Measurements from ENCODE around the gene WDR12. TPM values are rescaled to one million over a fixed set of nuclear protein-coding genes. Genes with fewer than 3 reads are reported as not detected.

The WDR12 gene
- total RNA-seq, 4 donors from 2014 or later, result 8.2 to 17.6 (median 12.8) TPM

GRCh38 chr2:202885190-202885589 lies 26.3 kb downstream of the WDR12 start:
- H3K36me3 ChIP-seq, result peaks cover 18 to 64% (median 42%) of the 10 kb centered on the region in 4 donors
- H3K4me3 ChIP-seq, result no peak overlapping the region
- no peaks in the 10 kb centered on the region for H3K9me3 ChIP-seq
- H3K4me1 ChIP-seq, result no peaks in the 10 kb centered on the region
- intact Hi-C loops (cut with DNase I), result no loop called here
- DNase-seq (ENCODE audit: extremely low spot score), result no peak
- no peak for TF ChIP-seq EP300 (IDR thresholded peaks at IDR 0.05)
- TF ChIP-seq, protein P1, sequence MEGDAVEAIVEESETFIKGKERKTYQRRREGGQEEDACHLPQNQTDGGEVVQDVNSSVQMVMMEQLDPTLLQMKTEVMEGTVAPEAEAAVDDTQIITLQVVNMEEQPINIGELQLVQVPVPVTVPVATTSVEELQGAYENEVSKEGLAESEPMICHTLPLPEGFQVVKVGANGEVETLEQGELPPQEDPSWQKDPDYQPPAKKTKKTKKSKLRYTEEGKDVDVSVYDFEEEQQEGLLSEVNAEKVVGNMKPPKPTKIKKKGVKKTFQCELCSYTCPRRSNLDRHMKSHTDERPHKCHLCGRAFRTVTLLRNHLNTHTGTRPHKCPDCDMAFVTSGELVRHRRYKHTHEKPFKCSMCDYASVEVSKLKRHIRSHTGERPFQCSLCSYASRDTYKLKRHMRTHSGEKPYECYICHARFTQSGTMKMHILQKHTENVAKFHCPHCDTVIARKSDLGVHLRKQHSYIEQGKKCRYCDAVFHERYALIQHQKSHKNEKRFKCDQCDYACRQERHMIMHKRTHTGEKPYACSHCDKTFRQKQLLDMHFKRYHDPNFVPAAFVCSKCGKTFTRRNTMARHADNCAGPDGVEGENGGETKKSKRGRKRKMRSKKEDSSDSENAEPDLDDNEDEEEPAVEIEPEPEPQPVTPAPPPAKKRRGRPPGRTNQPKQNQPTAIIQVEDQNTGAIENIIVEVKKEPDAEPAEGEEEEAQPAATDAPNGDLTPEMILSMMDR (IDR thresholded peaks at IDR 0.05), result no peak
- TF ChIP-seq POLR2A (IDR thresholded peaks at IDR 0.05; ENCODE audit: low read depth), result no peak
- TF ChIP-seq POLR2AphosphoS5 (IDR thresholded peaks at IDR 0.05), result no peak
- H3K27me3 ChIP-seq, result no peaks in the 10 kb centered on the region
- 90% methylated on average over 6 of the region's 7 CpGs for WGBS
- no peak overlapping the region for H3K27ac ChIP-seq (replicated peaks in 1 of 4)

- no peak overlapping the region for H3K27ac ChIP-seq (replicated peaks in 1 of 4)
These were observed 27.3 kb downstream of the WDR12 start for GRCh38 chr2:202883987-202884675.

DNA sequence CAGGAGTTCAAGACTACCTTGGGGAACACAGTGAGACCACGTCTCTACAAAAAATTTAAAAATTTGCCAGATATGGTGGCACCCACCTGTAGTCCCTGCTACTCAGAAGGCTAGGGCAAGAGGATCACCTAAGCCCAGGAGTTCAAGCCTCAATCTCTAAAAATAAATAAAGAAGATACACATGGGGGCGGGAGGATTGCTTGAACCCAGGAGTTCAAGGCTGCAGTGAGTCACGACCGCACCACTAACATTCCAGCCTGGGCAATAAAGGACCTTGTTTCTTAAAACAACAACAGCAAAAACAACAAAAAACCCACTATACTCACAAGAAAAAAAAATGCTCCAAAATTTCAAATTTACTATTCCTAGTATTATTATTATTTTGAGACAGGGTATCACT lies 29.9 kb downstream of the WDR12 start:
- Histone ChIP-seq H3K4me1 (no peaks in the 10 kb centered on the region), H3K36me3 (peaks cover 20 to 52% (median 35%) of the 10 kb centered on the region in 4 donors), H3K9me3 (no peaks in the 10 kb centered on the region), H3K27me3 (no peaks in the 10 kb centered on the region), H3K27ac (replicated peaks in 1 of 4) (no peak overlapping the region), H3K4me3 (no peak overlapping the region)
- intact Hi-C loops (cut with DNase I), result no loop called here
- TF ChIP-seq POLR2AphosphoS5 (IDR thresholded peaks at IDR 0.05) (no peak), POLR2A (IDR thresholded peaks at IDR 0.05; ENCODE audit: low read depth) (no peak), EP300 (IDR thresholded peaks at IDR 0.05) (no peak)
- TF ChIP-seq, protein P1 (IDR thresholded peaks at IDR 0.05), result no peak
- no peak for DNase-seq (ENCODE audit: extremely low spot score)
- 96% methylated on average over 4 of the region's 4 CpGs for WGBS

More at GRCh38 chr2:202883987-202884675, 27.3 kb downstream of the WDR12 start:
- WGBS, result 83% methylated on average over 5 of the region's 5 CpGs
- Histone ChIP-seq H3K4me3 (no peak overlapping the region), H3K27me3 (no peaks in the 10 kb centered on the region), H3K36me3 (peaks cover 20 to 63% (median 37%) of the 10 kb centered on the region in 4 donors), H3K9me3 (no peaks in the 10 kb centered on the region), H3K4me1 (no peaks in the 10 kb centered on the region)
- intact Hi-C loops (cut with DNase I), result no loop called here
- TF ChIP-seq EP300 (IDR thresholded peaks at IDR 0.05) (no peak), POLR2AphosphoS5 (IDR thresholded peaks at IDR 0.05) (no peak), POLR2A (IDR thresholded peaks at IDR 0.05; ENCODE audit: low read depth) (no peak)
- TF ChIP-seq, protein P1 (IDR thresholded peaks at IDR 0.05), result no peak
- DNase-seq (ENCODE audit: extremely low spot score), result no peak

- intact Hi-C loops (cut with DNase I), result no loop called here
- H3K36me3 ChIP-seq, result peaks cover 11 to 27% (median 19%) of the 10 kb centered on the region in 4 donors
- 95% methylated on average over 2 of the region's 2 CpGs for WGBS
- no peaks in the 10 kb centered on the region for H3K4me1 ChIP-seq
- no peaks in the 10 kb centered on the region for H3K27me3 ChIP-seq
- TF ChIP-seq, protein P1 (IDR thresholded peaks at IDR 0.05), result no peak
- TF ChIP-seq POLR2A (IDR thresholded peaks at IDR 0.05; ENCODE audit: low read depth) (no peak), POLR2AphosphoS5 (IDR thresholded peaks at IDR 0.05) (no peak)
- H3K27ac ChIP-seq (replicated peaks in 1 of 4), result no peak overlapping the region
- no peaks in the 10 kb centered on the region for H3K9me3 ChIP-seq
- H3K4me3 ChIP-seq, result no peak overlapping the region
- no peak for DNase-seq (ENCODE audit: extremely low spot score)
These were observed 33.8 kb downstream of the WDR12 start for GRCh38 chr2:202877699-202878098.
